HG02970 (cell line): ENCODE measurements around the gene PMAIP1.

Experiments used
- ATAC-seq: cut with Tn5 transposase; IDR thresholded peaks from one replicate; pipeline ENCODE4 v1.9.1; 2021; ENCODE audit warnings: mild to moderate bottlenecking, moderate library complexity, moderate number of reproducible peaks; ENCODE audit not compliant: unreplicated experiment, low FRiP score

The PMAIP1 gene

GRCh38 chr18:59945544-59945943 lies 45.7 kb downstream of the PMAIP1 start:
- ATAC-seq = no peak

DNA sequence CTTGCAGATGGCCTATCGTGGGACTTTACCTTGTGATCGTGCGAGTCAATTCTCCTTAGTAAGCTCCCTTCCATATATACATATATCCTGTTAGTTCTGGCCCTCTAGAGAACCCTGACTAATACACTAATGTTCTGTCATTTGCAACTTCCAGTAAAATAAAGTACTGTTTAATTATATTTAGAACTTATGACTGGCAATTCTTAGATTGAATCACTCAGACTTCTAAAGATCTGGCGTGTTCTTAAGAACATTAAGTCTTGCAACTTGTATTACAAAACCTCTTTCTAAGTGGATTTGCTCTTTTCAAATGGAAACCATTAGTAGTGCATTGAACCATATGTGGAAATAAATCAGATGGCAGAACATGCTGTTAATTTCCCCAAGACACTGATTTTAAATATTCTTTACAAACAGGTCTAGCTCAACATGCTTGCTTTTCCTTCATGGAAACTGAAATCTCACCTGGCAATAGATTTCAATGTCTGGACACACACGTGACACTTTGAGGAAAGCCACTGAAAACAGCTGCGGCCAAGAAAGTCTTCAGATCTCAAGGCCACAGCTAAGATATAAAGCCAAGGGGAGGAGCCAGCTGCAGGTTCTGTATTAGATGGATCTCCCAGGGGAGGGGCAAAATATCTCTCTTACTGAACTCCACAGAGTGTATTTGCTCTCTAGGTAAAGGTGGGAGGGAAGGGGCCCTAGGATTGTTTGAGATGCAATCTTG lies 50.6 kb downstream of the PMAIP1 start:
- ATAC-seq = no peak

- no peak for ATAC-seq
Observed at GRCh38 chr18:59951591-59951990, 51.8 kb downstream of the PMAIP1 start.

- no peak for ATAC-seq
Observed at GRCh38 chr18:59952283-59953007, 52.6 kb downstream of the PMAIP1 start.
